HTR-8/SVneo (cell line): ENCODE results near the gene SPRY2.

Source experiments
- DNase-seq: peaks from one replicate; pipeline ENCODE4 v3.0.0; 2011; ENCODE audit warnings: low spot score, mixed read lengths; ENCODE audit not compliant: insufficient read length
- FAIRE-seq: peaks from 2 replicates; lab custom pipeline; 2011; peaks lifted over from hg19 to GRCh38; lab: Jason Lieb, UNC

SPRY2 gene

GRCh38 chr13:80341101-80341755 lies at the start of gene SPRY2:
Gene SPRY2 (minus strand): TSS chr13:80341126. CDS start chr13:80337705, 3,421 bp downstream.
- FAIRE-seq (no peak), DNase-seq (peak; percentile 71)

GRCh38 chr13:80390338-80390737 lies 49.4 kb upstream of the SPRY2 start:
- DNase-seq, result no peak
- FAIRE-seq, result no peak

- DNase-seq, result no peak
- no peak for FAIRE-seq
Observed at GRCh38 chr13:80389073-80390038, 48.4 kb upstream of the SPRY2 start.

GRCh38 chr13:80388506-80388905 lies 47.6 kb upstream of the SPRY2 start:
- no peak for FAIRE-seq
- DNase-seq, result no peak

GRCh38 chr13:80386592-80386991 lies 45.7 kb upstream of the SPRY2 start:
- FAIRE-seq (no peak), DNase-seq (no peak)

- DNase-seq (no peak), FAIRE-seq (no peak)
Observed at GRCh38 chr13:80386002-80386401, 45.1 kb upstream of the SPRY2 start.

GRCh38 chr13:80382576-80382975 lies 41.6 kb upstream of the SPRY2 start:
- DNase-seq (no peak), FAIRE-seq (no peak)

- DNase-seq (peak; percentile 11), FAIRE-seq (no peak)
Observed at GRCh38 chr13:80379245-80379644, 38.3 kb upstream of the SPRY2 start.

- no peak for FAIRE-seq
- DNase-seq, result no peak
Observed at GRCh38 chr13:80376554-80376953, 35.6 kb upstream of the SPRY2 start.

- FAIRE-seq (no peak), DNase-seq (no peak)
Observed at GRCh38 chr13:80374901-80375300, 34.0 kb upstream of the SPRY2 start.

GRCh38 chr13:80374444-80374843 lies 33.5 kb upstream of the SPRY2 start:
- DNase-seq, result no peak
- no peak for FAIRE-seq

- no peak for DNase-seq
- no peak for FAIRE-seq
Observed at GRCh38 chr13:80371840-80372509, 31.0 kb upstream of the SPRY2 start.

- FAIRE-seq (no peak), DNase-seq (no peak)
Observed at GRCh38 chr13:80367473-80367872, 26.5 kb upstream of the SPRY2 start.

- FAIRE-seq, result no peak
- DNase-seq, result no peak
Observed at GRCh38 chr13:80363890-80364503, 23.1 kb upstream of the SPRY2 start.

GRCh38 chr13:80362481-80362880 lies 21.6 kb upstream of the SPRY2 start:
- DNase-seq (no peak), FAIRE-seq (no peak)

- no peak for FAIRE-seq
- no peak for DNase-seq
Observed at GRCh38 chr13:80361883-80362327, 21.0 kb upstream of the SPRY2 start.

GRCh38 chr13:80361298-80361697 lies 20.4 kb upstream of the SPRY2 start:
- DNase-seq (no peak), FAIRE-seq (no peak)

- no peak for FAIRE-seq
Observed at GRCh38 chr13:80360453-80360800, 19.5 kb upstream of the SPRY2 start.

GRCh38 chr13:80359778-80360452 lies 19.0 kb upstream of the SPRY2 start:
- FAIRE-seq (no peak), DNase-seq (no peak)

More at GRCh38 chr13:80360453-80360800, 19.5 kb upstream of the SPRY2 start:
- DNase-seq, result no peak

GRCh38 chr13:80359414-80359777 lies 18.5 kb upstream of the SPRY2 start:
- FAIRE-seq (no peak), DNase-seq (no peak)
